ENCODE results near the gene TTC7B.

Gene TTC7B

DNA sequence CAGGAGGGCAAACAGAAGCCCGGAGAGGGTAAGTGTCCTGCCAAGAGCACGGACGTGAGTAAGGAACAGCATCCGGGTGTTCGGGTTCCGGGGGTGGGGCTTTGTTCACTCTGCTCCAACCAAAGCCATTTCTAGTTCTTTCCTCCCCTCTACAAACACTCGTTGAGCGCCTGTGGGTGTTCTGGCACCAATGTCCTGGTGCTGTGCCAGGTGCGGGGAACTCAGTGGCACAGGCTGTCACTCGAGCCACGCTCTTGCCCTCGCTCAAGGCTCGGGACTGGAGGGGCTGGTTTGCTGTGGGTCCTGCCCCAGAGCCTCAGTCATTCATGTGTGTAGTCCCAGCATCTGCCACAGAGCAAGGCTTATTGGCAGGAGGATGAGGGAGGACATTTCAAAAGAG, 261.9 kb downstream of the TTC7B start:
- DNase-seq = no peak

DNA sequence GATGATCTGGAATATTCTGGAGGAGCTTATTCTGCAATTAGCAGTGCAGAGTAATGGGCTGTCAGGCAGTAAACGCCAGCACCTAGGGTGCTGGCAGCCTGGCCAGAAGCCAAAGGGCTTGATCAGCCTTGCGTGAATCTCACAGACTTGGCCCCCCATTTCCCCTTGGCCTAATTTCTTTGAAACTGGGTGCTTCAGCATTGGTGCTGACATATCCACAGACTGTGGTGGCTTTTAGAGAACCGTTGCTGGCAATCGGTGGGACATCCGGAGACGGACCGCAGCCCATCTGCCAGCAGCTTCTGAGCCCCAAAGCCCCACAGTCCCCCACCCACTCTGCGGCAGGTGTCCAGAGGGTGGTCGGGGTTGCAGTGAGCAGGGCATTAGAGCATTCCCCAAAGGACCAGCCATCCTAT, 262.3 kb downstream of the TTC7B start:
- no peak for DNase-seq

GRCh38 chr14:90553298-90553920, 262.8 kb downstream of the TTC7B start:
- no peak for DNase-seq

DNA sequence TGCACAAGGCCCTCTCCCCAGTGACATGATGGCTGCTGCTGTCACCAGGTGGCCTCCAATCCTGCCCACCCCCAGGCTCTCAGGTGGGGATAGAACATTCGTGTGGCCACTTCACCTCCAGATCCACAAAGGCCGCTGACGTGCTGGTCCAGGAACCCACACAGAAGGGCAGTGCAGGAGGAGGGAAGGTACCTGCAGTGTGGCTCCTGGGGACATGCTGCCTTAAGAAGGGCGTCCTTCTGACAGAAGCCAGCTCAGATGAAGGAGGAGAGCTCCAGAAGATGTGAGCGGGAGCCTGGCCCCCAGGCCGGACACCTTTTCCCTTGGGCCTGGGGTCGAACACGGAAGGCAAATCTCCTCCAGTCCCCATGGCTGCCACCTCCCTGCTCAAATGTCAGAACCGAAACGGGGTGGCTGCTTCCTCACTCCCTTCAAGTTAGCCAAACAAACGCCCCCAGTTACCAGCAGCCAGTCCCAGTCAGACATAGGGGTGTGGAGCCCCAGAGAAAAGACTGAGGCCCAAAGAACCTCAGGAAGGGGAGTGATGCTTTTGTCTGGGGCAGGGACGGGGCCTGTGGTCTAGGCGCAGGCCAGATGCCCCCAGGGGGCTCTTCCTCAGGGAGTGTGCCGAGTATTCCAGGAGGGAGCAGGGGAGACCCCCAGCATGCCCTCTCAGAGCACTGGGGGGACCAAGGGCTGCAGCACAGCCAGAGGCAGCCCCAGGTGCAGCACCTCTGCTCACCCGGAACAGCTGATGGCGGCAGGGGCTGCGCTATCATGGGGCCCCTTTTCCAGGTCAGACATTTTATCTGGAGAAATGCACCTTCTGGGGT, 263.5 kb downstream of the TTC7B start:
- DNase-seq = no peak

- no peak for DNase-seq
Measured at GRCh38 chr14:90551733-90552464, 264.3 kb downstream of the TTC7B start.

DNA sequence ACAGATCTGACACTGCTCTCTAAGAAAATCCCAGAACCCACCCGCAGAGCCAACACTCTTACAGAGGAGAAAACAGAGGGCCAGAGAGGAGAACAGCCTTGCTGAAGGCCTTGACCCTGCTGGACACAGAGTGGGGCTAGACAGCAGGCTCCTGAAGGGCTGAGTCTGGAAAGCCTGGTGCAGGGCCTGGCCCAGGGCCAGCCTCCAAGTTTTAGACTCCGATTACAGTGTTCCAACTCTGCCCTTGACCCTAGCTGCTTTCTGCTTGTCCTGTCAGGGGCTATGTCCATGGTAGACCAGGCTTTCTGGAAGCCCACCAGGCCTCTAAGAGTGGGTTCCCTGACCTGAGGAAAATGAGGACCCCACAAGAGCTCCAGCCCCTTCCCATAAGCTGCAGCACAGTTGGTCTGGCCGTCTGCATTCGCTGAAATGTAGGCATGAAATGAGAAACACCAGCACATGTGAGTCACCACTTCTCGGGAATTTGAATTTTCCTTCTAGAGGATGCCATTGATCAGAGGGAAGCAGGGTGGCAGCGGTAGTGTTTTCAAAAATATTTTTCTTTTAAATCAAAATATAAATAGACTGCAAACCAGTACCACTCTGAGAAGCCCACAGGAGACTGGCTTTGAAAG, 265.0 kb downstream of the TTC7B start:
- no peak for DNase-seq

GRCh38 chr14:90549794-90550641, 266.2 kb downstream of the TTC7B start:
- DNase-seq = no peak

DNA sequence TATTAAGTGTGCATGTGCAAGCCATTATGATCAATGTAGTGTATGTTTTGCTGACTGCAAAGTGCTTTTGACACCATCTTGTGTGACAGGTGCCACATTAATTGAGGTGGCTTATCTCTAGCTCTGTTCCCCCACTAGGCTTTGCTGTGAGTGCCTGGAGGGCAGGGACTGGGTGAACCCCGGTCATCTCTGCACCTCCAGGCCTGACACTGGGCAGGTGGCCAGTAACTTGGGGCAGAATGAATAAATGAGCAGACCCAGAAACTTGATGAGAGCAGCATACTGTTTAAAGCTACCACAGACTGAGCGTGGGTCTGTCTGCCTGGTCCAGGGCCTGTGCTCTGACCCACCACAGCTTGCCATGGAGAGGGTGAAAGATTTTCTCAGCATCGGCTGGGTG, 267.8 kb downstream of the TTC7B start:
- no peak for DNase-seq

DNA sequence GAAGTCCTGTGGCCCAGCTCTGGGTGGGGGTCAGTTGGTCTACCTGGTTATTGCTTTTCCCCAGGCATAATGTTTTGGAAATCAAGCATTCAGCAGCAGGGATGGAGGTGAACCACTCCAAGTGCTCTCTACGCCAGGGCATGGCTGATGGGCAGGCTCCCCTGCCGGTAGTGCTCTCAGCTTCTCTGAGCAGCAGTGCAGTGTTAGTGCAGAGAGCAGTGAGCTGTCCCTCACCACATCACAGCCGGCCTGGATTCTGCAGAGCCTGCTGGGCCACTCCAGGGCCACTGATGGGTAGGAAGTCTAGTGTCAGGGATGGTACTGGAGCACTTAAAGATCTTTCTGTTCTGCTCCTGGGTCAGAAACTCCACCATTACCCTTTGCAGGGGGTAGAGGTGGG, 268.3 kb downstream of the TTC7B start:
- no peak for DNase-seq

DNA sequence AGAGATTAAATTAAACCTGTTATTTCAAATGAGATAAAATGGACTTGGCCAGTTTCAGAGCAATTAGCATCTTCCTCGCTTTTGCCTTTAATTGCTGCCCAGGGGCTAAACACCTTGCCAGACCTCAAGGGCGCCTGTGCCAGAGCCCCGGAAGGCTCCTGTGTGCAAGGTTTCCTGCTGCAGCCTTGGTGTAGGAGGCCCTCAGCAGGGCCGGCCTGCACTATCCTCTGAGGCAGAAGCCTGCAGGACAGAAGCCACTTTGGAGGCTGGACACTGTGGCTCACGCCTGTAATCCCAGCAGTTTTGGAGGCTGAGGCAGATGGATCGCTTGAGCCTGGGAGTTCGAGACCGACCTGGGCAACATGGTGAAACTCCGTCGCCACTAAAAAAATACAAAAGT, 269.0 kb downstream of the TTC7B start:
- no peak for DNase-seq

DNA sequence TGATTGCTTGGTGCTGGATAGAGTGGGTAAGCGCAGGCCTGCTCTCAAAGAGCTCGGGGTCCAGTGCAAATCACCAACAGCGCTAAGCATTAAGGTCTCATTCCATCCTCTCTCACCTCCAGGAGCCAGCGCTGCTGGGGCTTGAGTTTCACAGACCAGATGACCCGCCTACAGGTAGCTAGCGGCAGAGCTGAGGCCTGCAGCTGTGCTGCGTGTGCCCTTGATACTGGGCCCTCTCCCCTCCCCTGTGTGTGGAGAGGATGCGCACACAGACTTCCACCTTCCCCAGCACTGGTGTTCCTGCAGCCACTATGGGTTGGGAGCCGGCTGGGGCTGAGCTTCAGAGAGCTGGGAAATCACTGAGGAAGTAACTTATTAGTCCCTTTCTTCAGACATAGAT, 269.5 kb downstream of the TTC7B start:
- DNase-seq = no peak

DNA sequence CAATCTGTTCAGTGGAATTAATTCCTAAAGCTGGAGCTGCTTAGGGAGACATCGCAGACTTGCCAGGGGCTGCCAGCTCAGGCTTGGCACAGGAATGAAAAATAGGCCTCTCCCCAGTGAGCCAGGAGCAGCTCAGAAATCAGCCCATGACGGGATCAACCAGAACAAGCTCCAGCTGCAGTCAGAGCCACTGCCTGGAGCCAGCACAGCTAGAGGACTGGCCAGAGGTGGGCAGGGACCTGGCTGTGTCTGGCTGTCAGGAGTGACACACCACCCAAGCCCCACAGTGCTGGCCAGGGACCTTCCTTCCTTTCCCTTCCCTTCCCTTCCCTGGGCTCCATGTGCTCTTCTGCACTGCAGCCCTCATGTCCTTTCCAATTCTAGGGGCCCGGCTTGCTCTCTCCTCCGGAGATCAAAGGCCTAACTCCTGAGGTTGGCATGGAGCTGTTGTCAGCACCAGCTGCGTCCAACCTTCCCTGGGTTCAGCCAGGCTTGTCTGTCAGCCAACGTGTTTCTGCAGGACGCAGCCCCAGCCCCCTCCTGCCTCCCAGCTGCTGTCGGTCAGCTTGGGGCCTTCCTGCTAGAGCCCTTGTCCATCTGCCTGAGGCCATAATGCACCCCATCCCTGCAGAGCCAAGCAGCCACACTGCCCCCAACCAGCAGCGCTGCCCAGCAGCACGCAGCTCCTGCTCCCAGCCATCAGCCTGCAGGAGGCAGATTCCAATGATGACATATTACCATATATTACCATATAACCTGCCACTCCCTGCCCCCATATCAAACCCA, 270.1 kb downstream of the TTC7B start:
- no peak for DNase-seq

GRCh38 chr14:90545382-90545781, 270.8 kb downstream of the TTC7B start:
- DNase-seq = no peak

DNA sequence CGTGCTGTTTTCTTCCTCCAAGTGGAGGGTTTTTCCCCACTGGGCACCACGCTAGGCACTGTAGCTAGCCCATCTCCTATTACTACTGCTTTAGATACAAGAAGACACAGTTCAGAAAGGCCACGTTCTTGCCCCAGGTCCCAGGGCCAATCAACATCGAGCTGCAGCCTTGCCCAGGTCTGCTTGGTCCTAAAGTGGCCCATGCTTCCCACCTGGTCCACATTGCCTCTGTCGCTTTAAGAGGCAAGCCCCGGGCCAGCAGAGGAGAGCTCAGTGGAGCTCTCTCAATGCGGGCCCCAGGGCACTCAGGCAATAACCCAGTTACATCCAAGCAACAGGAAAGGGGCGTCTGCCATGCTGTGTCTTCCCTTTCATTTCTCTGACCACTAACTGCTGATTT, 271.3 kb downstream of the TTC7B start:
- no peak for DNase-seq

- DNase-seq = no peak
Measured at GRCh38 chr14:90544566-90544965, 271.7 kb downstream of the TTC7B start.

DNA sequence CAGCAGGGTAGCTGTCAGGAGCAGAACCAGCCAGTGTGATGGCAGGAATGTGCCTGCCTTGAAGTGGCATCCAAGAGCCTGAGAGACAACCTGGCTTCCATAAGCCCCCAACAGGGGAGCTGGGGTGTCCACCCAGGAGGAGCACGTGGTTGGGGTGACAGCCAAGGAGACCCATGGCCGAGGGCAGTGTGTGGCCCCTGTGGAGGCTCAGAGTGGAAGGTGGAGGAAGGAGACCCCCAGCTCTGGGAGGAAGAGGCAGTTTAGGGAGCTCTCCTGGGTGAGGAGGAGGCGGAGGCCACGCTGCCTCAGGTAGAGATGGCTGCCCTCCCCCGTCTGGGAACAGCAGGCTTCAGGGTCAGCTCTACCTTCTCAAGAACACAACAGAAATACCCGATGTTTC, 272.4 kb downstream of the TTC7B start:
- no peak for DNase-seq

GRCh38 chr14:90541076-90541634, 275.1 kb downstream of the TTC7B start:
- DNase-seq = no peak

DNA sequence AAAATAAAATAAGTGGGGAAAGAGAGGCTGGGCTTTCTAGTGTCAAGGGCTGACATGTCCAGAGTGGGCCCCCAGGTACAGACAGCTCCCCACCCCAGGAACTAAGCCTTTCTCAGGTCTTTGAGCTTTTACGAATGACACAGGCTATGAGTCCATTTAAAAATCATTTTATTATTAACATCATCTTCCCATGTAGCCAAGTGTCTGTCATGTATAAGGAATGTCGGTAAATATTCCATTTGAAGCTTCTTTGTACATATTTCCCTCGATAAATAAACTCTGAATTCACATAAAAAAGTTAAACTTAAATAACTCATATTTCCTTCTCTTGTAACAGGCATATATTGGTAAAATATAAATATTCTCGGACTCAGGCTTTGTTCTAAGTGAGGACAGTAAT, 275.8 kb downstream of the TTC7B start:
- no peak for DNase-seq

GRCh38 chr14:90539996-90540395, 276.2 kb downstream of the TTC7B start:
- DNase-seq = no peak

GRCh38 chr14:90539496-90539775, 276.8 kb downstream of the TTC7B start:
- DNase-seq = no peak

- DNase-seq = no peak
Measured at GRCh38 chr14:90538716-90539495, 277.3 kb downstream of the TTC7B start.

Measured in activated CD4-positive, CD25-positive, alpha-beta regulatory T cell (primary cell).